Measurements from ENCODE around the gene IGF2BP2. TPM values are rescaled to one million over a fixed set of nuclear protein-coding genes. Genes with fewer than 3 reads are reported as not detected.
"Not testable (repeated sequence)": the region's sequence is repeated elsewhere in the genome, so short reads cannot be mapped to it uniquely, and the experiment has no call there.

Gene IGF2BP2
- total RNA-seq, 1 experiment from 2014 or later, result 97.8 TPM

DNA sequence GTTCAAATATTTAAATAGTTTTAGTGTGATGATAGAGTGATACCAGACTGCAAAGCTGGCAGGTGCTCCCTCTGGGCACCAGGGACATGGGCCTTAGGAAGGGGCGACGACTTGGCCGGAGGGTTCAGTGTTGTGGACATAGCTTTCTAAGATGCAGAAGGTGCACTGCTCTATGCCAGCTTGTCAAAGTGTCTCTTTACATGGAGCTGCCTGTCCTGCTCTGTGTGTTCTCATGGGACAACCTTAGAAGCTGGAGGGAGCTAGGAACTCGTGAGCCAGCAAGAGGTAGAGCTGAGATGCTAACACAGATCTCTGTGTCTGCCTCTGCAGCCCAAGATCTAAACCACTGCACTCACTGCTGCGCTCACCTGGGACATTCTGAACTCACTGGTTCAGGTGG, 160.9 kb downstream of the IGF2BP2 start:
- no TSS peak for BruUV-seq (replicated peaks)
- DNase-seq (ENCODE audit: low read depth, low spot score), result no peak
- intact Hi-C loops (cut with micrococcal nuclease; ENCODE audit: unreplicated experiment), result loop anchor here (5.0 to 10.0 kb wide), 2 partner anchors 161 to 253 kb away; partner anchors contain the start of gene IGF2BP2
- no peak for TF ChIP-seq REST (IDR thresholded peaks at IDR 0.05; ENCODE audit: insufficient read depth in 1 of 2, low read depth in 2 of 2, low read length in 1 of 2)
- TF ChIP-seq SIN3A (IDR thresholded peaks at IDR 0.05; ENCODE audit: borderline replicate concordance, insufficient read depth, low read depth, low read length), result no peak
- no peak for TF ChIP-seq POLR2AphosphoS5 (IDR thresholded peaks at IDR 0.05; ENCODE audit: low read depth, low read length)
- TF ChIP-seq TCF7L2 (IDR thresholded peaks at IDR 0.05; ENCODE audit: low read depth, low read length), result no peak
- TF ChIP-seq CTCF (IDR thresholded peaks at IDR 0.05), result no peak
- Histone ChIP-seq H3K27me3 (ENCODE audit: control insufficient read depth, insufficient read depth, low read length) (no peaks in the 10 kb centered on the region), H3K9me3 (ENCODE audit: control insufficient read depth, insufficient read depth, low read depth, low read length) (no peaks in the 10 kb centered on the region), H3K4me3 (ENCODE audit: low read depth in 2 of 2, low read length in 2 of 2) (no peak overlapping the region), H3K27ac (ENCODE audit: low read length) (no peak overlapping the region), H3K4me1 (ENCODE audit: control insufficient read depth, insufficient read depth, low read length) (peaks cover 3% of the 10 kb centered on the region; the same call in 1 of the 2 replicates), H3K36me3 (ENCODE audit: control insufficient read depth, insufficient read depth, low read length) (peaks cover 12% of the 10 kb centered on the region)
- ChIA-PET CTCF (no interaction called here), POLR2A (no interaction called here)
- ATAC-seq, result no peak
- in situ Hi-C loops (cut with HindIII; ENCODE audit: low pct_unique_long_range_greater_than_20kb, low sequenced_read_pairs), result no loop called here

DNA sequence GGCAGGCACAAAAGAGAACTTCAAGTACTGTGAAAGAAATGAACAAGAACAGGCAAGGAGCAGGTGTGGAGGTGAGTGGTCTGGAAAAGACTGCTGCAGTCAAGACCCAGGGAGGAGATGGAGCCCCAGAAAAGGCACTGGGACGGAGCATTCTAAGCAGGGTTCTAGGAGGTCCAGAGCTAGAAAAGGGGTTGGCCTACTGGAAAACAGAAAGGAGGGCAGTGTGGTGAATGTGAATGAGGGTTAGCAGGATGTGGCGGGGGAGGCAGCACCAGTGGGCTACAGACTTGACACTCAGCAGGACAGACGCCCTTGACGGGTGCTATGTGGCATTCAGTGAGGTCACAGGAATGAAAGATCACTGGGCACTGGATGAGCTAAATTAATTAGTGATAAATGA, 163.1 kb downstream of the IGF2BP2 start:
- ATAC-seq (no peak), DNase-seq (ENCODE audit: low read depth, low spot score) (no peak)
- Histone ChIP-seq H3K27me3 (ENCODE audit: control insufficient read depth, insufficient read depth, low read length) (no peaks in the 10 kb centered on the region), H3K4me1 (ENCODE audit: control insufficient read depth, insufficient read depth, low read length) (peaks cover 3% of the 10 kb centered on the region; the same call in 1 of the 2 replicates), H3K27ac (ENCODE audit: low read length) (no peak overlapping the region), H3K4me3 (ENCODE audit: low read depth in 2 of 2, low read length in 2 of 2) (no peak overlapping the region), H3K36me3 (ENCODE audit: control insufficient read depth, insufficient read depth, low read length) (peaks cover 4% of the 10 kb centered on the region), H3K9me3 (ENCODE audit: control insufficient read depth, insufficient read depth, low read depth, low read length) (no peaks in the 10 kb centered on the region)
- in situ Hi-C loops (cut with HindIII; ENCODE audit: low pct_unique_long_range_greater_than_20kb, low sequenced_read_pairs), result no loop called here
- BruUV-seq (replicated peaks), result no TSS peak
- CTCF ChIA-PET, result interaction anchor here (0.6 kb wide), 1 partner anchor 16 kb away, joined by 10 read pairs; no protein-coding TSS in a partner anchor
- no peak for TF ChIP-seq CTCF (IDR thresholded peaks at IDR 0.05)
- no peak for TF ChIP-seq REST (IDR thresholded peaks at IDR 0.05; ENCODE audit: insufficient read depth in 1 of 2, low read depth in 2 of 2, low read length in 1 of 2)
- no peak for TF ChIP-seq SIN3A (IDR thresholded peaks at IDR 0.05; ENCODE audit: borderline replicate concordance, insufficient read depth, low read depth, low read length)
- TF ChIP-seq POLR2AphosphoS5 (IDR thresholded peaks at IDR 0.05; ENCODE audit: low read depth, low read length), result no peak
- no peak for TF ChIP-seq TCF7L2 (IDR thresholded peaks at IDR 0.05; ENCODE audit: low read depth, low read length)
- intact Hi-C loops (cut with micrococcal nuclease; ENCODE audit: unreplicated experiment), result loop anchor here (5.0 to 10.0 kb wide), 2 partner anchors 163 to 256 kb away; partner anchors contain the start of gene IGF2BP2
- POLR2A ChIA-PET, result interaction anchor here (0.7 kb wide), 1 partner anchor 118 kb away, joined by 3 read pairs; no protein-coding TSS in a partner anchor

DNA sequence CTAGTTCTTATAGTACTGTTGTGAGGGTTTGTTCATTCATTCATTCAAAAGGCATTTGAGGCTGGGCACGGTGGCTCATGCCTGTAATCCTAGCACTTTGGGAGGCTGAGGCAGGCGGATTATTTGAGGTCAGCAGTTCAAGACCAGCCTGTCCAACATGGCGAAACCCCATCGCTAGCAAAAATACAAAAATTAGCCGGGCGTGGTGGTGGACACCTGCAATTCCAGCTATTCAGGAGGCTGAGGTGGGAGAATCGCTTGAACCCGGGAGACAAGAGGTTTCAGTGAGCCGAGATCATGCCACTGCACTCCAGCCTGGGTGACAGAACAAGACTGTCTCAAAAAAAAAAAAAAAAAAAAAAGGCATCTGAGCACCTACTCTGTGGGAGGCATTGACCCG, 163.5 kb downstream of the IGF2BP2 start:
- H3K9me3 ChIP-seq (ENCODE audit: control insufficient read depth, insufficient read depth, low read depth, low read length); BruUV-seq (replicated peaks); H3K27ac ChIP-seq (ENCODE audit: low read length); H3K36me3 ChIP-seq (ENCODE audit: control insufficient read depth, insufficient read depth, low read length); ATAC-seq; H3K27me3 ChIP-seq (ENCODE audit: control insufficient read depth, insufficient read depth, low read length); H3K4me3 ChIP-seq (ENCODE audit: low read depth in 2 of 2, low read length in 2 of 2); H3K4me1 ChIP-seq (ENCODE audit: control insufficient read depth, insufficient read depth, low read length); DNase-seq (ENCODE audit: low read depth, low spot score); in situ Hi-C loops (cut with HindIII; ENCODE audit: low pct_unique_long_range_greater_than_20kb, low sequenced_read_pairs): not testable (repeated sequence)
- ChIA-PET CTCF (interaction anchor here (0.6 to 1.4 kb wide), 3 partner anchors 9 to 318 kb away, joined by 6 to 10 read pairs (median 10); no protein-coding TSS in a partner anchor), POLR2A (interaction anchor here (0.7 kb wide), 1 partner anchor 107 kb away, joined by 5 read pairs; no protein-coding TSS in a partner anchor)
- intact Hi-C loops (cut with micrococcal nuclease; ENCODE audit: unreplicated experiment), result loop anchor here (5.0 to 10.0 kb wide), 2 partner anchors 164 to 256 kb away; partner anchors contain the start of gene IGF2BP2
